H9 (cell line): ENCODE data around the gene HSPH1. TPM values are rescaled to one million over a fixed set of nuclear protein-coding genes. Genes with fewer than 3 reads are reported as not detected.

Experiments
- DNase-seq: peaks from one replicate; pipeline ENCODE4 v3.0.0-alpha.2; 2017
- H2AFZ ChIP-seq: one replicate; pipeline ENCODE4 v1.6.1; 2013; ENCODE audit warnings: mild to moderate bottlenecking, low read length, control low read depth, moderate library complexity
- H2AK5ac ChIP-seq: 2 replicates; pipeline ENCODE4 v1.6.1; 2013; ENCODE audit warnings: low read length, control low read depth, mixed read lengths; ENCODE audit not compliant: insufficient read length
- H2BK120ac ChIP-seq: one replicate; pipeline ENCODE4 v1.6.1; 2013; ENCODE audit warnings: low read depth, mild to moderate bottlenecking, low read length, control low read depth, inconsistent platforms; ENCODE audit not compliant: poor library complexity, severe bottlenecking
- H2BK12ac ChIP-seq: 2 replicates; pipeline ENCODE4 v1.6.1; 2013; ENCODE audit warnings: low read length, control low read depth, mixed read lengths, low read depth; ENCODE audit not compliant: insufficient read length
- H2BK15ac ChIP-seq: 2 replicates; pipeline ENCODE4 v1.6.1; 2013; ENCODE audit warnings: low read depth, low read length, control low read depth
- H2BK20ac ChIP-seq: one replicate; pipeline ENCODE4 v1.6.1; 2013; ENCODE audit warnings: low read depth, mild to moderate bottlenecking, low read length, control low read depth, inconsistent platforms; ENCODE audit not compliant: poor library complexity, severe bottlenecking
- H2BK5ac ChIP-seq: 2 replicates; pipeline ENCODE4 v1.6.1; 2013; ENCODE audit warnings: low read length, control low read depth, mixed read lengths; ENCODE audit not compliant: insufficient read length
- H3K14ac ChIP-seq: 2 replicates; pipeline ENCODE4 v1.6.1; 2013; ENCODE audit warnings: low read length, control low read depth; ENCODE audit not compliant: insufficient read depth
- H3K18ac ChIP-seq: 2 replicates; pipeline ENCODE4 v1.6.1; 2013; ENCODE audit warnings: low read depth, mild to moderate bottlenecking, mixed read lengths, low read length, control low read depth; ENCODE audit not compliant: insufficient read length
- H3K23ac ChIP-seq: 2 replicates; pipeline ENCODE4 v1.6.1; 2013; ENCODE audit warnings: low read length, control low read depth, mixed read lengths, low read depth; ENCODE audit not compliant: insufficient read length
- H3K23me2 ChIP-seq: 2 replicates; pipeline ENCODE4 v1.6.1; 2013; ENCODE audit warnings: low read depth, mild to moderate bottlenecking, mixed read lengths, low read length, control low read depth; ENCODE audit not compliant: insufficient read length, poor library complexity, severe bottlenecking
- H3K27ac ChIP-seq: 2 replicates; pipeline ENCODE4 v1.5.1; 2013; ENCODE audit warnings: low read length, control low read depth, mixed read lengths, low read depth; ENCODE audit not compliant: insufficient read length
- H3K27me3 ChIP-seq: 2 replicates; pipeline ENCODE4 v1.6.1; 2013; ENCODE audit warnings: low read length, control low read depth, inconsistent platforms; ENCODE audit not compliant: insufficient read depth
- H3K4ac ChIP-seq: 2 replicates; pipeline ENCODE4 v1.6.1; 2013; ENCODE audit warnings: low read depth, mild to moderate bottlenecking, control low read depth, inconsistent platforms, low read length, moderate library complexity
- H3K4me1 ChIP-seq: 2 replicates; pipeline ENCODE4 v1.6.1; 2013; ENCODE audit warnings: low read length, control low read depth, inconsistent platforms; ENCODE audit not compliant: insufficient read depth
- H3K4me2 ChIP-seq: 2 replicates; pipeline ENCODE4 v1.6.1; 2013; ENCODE audit warnings: low read length, control low read depth, mixed read lengths; ENCODE audit not compliant: insufficient read length, insufficient read depth
- H3K56ac ChIP-seq: 2 replicates; pipeline ENCODE4 v1.6.1; 2013; ENCODE audit warnings: low read depth, mild to moderate bottlenecking, mixed read lengths, low read length, control low read depth; ENCODE audit not compliant: insufficient read length
- H3K79me1 ChIP-seq: 2 replicates; pipeline ENCODE4 v1.6.1; 2013; ENCODE audit warnings: low read depth, mild to moderate bottlenecking, moderate library complexity, low read length, control low read depth, inconsistent platforms; ENCODE audit not compliant: insufficient read depth, poor library complexity, severe bottlenecking
- H3K79me2 ChIP-seq: 2 replicates; pipeline ENCODE4 v1.6.1; 2013; ENCODE audit warnings: low read length, control low read depth, inconsistent platforms; ENCODE audit not compliant: insufficient read depth
- H3K9ac ChIP-seq: 2 replicates; pipeline ENCODE4 v1.6.1; 2013; ENCODE audit warnings: low read length, control low read depth, mixed read lengths; ENCODE audit not compliant: insufficient read length; ENCODE audit errors: extremely low read depth
- H3K9me3 ChIP-seq: one replicate; pipeline ENCODE4 v1.6.1; 2013; ENCODE audit warnings: low read depth, low read length, inconsistent platforms; ENCODE audit not compliant: control insufficient read depth
- H3T11ph ChIP-seq: one replicate; pipeline ENCODE4 v1.6.1; 2013; ENCODE audit warnings: mild to moderate bottlenecking, low read length, control low read depth, inconsistent platforms
- H4K20me1 ChIP-seq: one replicate; pipeline ENCODE4 v1.6.1; 2013; ENCODE audit not compliant: control insufficient read depth, insufficient read length, insufficient read depth
- H4K5ac ChIP-seq: 2 replicates; pipeline ENCODE4 v1.6.1; 2013; ENCODE audit warnings: low read depth, mild to moderate bottlenecking, mixed read lengths, low read length, control low read depth; ENCODE audit not compliant: insufficient read length
- H4K8ac ChIP-seq: replicated peaks from 2 replicates; pipeline ENCODE4 v1.6.1; 2013; ENCODE audit warnings: low read length, control low read depth, mixed read lengths, low read depth; ENCODE audit not compliant: insufficient read length
- H4K91ac ChIP-seq: 2 replicates; pipeline ENCODE4 v1.6.1; 2013; ENCODE audit warnings: low read depth, mild to moderate bottlenecking, moderate library complexity, mixed read lengths, low read length, control low read depth; ENCODE audit not compliant: insufficient read length
- H3K27ac Mint-ChIP-seq, 3 experiments: 2 replicates in 2 of 3; 3 replicates in 1 of 3; pipeline ENCODE4 v1.8.0; 2020 to 2021; ENCODE audit warnings: mixed read lengths in 3 of 3, mild to moderate bottlenecking in 1 of 3, moderate library complexity in 1 of 3
- H3K27me3 Mint-ChIP-seq: 2 replicates; pipeline ENCODE4 v1.8.0; 2021; ENCODE audit warnings: low read depth, mild to moderate bottlenecking, moderate library complexity, mixed read lengths
- H3K36me3 Mint-ChIP-seq, 3 experiments: 2 replicates in 2 of 3; 3 replicates in 1 of 3; pipeline ENCODE4 v1.8.0; 2020 to 2021; ENCODE audit warnings: low read depth in 3 of 3, mixed read lengths in 3 of 3; ENCODE audit not compliant: insufficient read depth in 1 of 3
- H3K4me1 Mint-ChIP-seq, 2 experiments: 2 replicates each; pipeline ENCODE4 v1.8.0; 2020; ENCODE audit warnings: mixed read lengths in 2 of 2
- H3K4me3 Mint-ChIP-seq, 2 experiments: 2 replicates in 1 of 2; 3 replicates in 1 of 2; pipeline ENCODE4 v1.8.0; 2020 to 2021; ENCODE audit warnings: mild to moderate bottlenecking in 2 of 2, mixed read lengths in 2 of 2, moderate library complexity in 1 of 2
- H3K9me3 Mint-ChIP-seq, 2 experiments: 2 replicates in 1 of 2; 3 replicates in 1 of 2; pipeline ENCODE4 v1.8.0; 2020; ENCODE audit warnings: mild to moderate bottlenecking in 2 of 2, mixed read lengths in 2 of 2, moderate library complexity in 1 of 2
- WGBS: extraction: QIAGEN DNeasy Blood & Tissue Kit; methylation state at CpG from one replicate; pipeline ENCODE4 v1.1.7; 2013; ENCODE audit warnings: missing lambda C conversion rate, low lambda C conversion rate, mixed read lengths; ENCODE audit not compliant: insufficient read length; ENCODE audit errors: extremely low coverage; 5-methylcytosine and 5-hydroxymethylcytosine counted together
- total RNA-seq: library from RNA; stranded (reverse); gene quantifications from 2 replicates; pipeline ENCODE4 v1.2.1, GENCODE V29; 2021
- TF ChIP-seq, protein P1 (sequence below): fragments of 200-600 bp; sonication (generic); conservative IDR thresholded peaks from 3 replicates; pipeline ENCODE4 v1.8.0; 2021; ENCODE audit warnings: antibody characterized with exemption, mild to moderate bottlenecking

The HSPH1 gene
- total RNA-seq, 1 experiment from 2014 or later: 141 TPM

DNA sequence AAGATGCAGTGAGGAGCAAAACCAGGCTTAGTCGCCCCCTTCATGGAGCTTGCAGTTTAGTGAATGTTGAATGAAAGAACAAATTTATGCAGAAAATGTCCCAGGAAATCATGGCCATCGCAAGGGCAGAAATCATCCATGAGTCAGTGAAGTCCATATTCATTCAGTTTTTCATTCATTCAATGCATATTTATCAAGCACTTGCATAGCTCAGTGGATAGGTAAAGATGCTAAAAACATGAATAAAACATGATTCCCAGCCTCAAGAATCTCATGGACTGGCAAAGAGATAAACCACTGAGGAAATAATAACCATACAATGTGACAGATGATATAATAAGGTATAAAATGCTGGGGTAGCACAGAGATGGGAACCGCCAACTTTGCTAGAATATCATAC is 58.8 kb downstream of the HSPH1 start:
- Histone ChIP-seq H2BK120ac (no peak overlapping the region), H4K20me1 (no peaks in the 10 kb centered on the region), H3K27ac (no peak overlapping the region), H2BK20ac (no peak overlapping the region), H3K56ac (no peak overlapping the region), H2BK5ac (no peak overlapping the region), H2AFZ (no peak overlapping the region), H3K4me1 (no peaks in the 10 kb centered on the region), H4K8ac (no peak overlapping the region), H3K18ac (no peak overlapping the region), H3K23ac (no peak overlapping the region), H4K91ac (no peak overlapping the region), H3K23me2 (no peaks in the 10 kb centered on the region), H2BK15ac (no peak overlapping the region), H3K4ac (no peak overlapping the region), H3K27me3 (no peaks in the 10 kb centered on the region), H2BK12ac (no peak overlapping the region), H3K79me1 (no peaks in the 10 kb centered on the region), H3K4me2 (no peak overlapping the region), H3K14ac (no peak overlapping the region), H3K79me2 (no peaks in the 10 kb centered on the region), H3T11ph (no peak overlapping the region), H4K5ac (no peak overlapping the region), H3K9me3 (no peaks in the 10 kb centered on the region), H3K9ac (no peak overlapping the region), H2AK5ac (no peak overlapping the region)
- Mint-ChIP-seq H3K27me3 (no peaks in the 10 kb centered on the region; the same call in 1 of the 2 replicates), H3K4me3 (no peak overlapping the region), H3K4me1 (peaks cover 10% of the 10 kb centered on the region in 2 experiments), H3K36me3 (no peaks in the 10 kb centered on the region), H3K9me3 (no peaks in the 10 kb centered on the region; a peak in 1 of 5 replicates), H3K27ac (no peak overlapping the region)
- DNase-seq: no peak
- TF ChIP-seq, protein P1, sequence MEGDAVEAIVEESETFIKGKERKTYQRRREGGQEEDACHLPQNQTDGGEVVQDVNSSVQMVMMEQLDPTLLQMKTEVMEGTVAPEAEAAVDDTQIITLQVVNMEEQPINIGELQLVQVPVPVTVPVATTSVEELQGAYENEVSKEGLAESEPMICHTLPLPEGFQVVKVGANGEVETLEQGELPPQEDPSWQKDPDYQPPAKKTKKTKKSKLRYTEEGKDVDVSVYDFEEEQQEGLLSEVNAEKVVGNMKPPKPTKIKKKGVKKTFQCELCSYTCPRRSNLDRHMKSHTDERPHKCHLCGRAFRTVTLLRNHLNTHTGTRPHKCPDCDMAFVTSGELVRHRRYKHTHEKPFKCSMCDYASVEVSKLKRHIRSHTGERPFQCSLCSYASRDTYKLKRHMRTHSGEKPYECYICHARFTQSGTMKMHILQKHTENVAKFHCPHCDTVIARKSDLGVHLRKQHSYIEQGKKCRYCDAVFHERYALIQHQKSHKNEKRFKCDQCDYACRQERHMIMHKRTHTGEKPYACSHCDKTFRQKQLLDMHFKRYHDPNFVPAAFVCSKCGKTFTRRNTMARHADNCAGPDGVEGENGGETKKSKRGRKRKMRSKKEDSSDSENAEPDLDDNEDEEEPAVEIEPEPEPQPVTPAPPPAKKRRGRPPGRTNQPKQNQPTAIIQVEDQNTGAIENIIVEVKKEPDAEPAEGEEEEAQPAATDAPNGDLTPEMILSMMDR: no peak
- WGBS: no CpG with 5 or more reads among the region's 3 CpGs
